AG04449 (cell line): ENCODE results near the gene PIAS1.
A peak's percentile ranks its signal among the peaks of the same experiment; 100 is the strongest.

Experiments used
- CTCF ChIA-PET: fragments of 350-600 bp; formaldehyde crosslinking; extraction: SDS; loops from one replicate; lab custom pipeline; 2021; ENCODE audit warnings: antibody characterized with exemption; lab: Yijun Ruan, JAX
- POLR2A ChIA-PET: fragments of 400-600, 350-600 bp; formaldehyde crosslinking; extraction: SDS; loops from one replicate; lab custom pipeline; 2020; ENCODE audit warnings: antibody characterized with exemption, inconsistent platforms; lab: Yijun Ruan, JAX
- DNase-seq: peaks from one replicate; pipeline ENCODE4 v3.0.0-alpha.2; 2010; ENCODE audit warnings: low read depth, low spot score
- H3K4me3 ChIP-seq: 2 replicates; pipeline ENCODE4 v1.5.1; 2011; ENCODE audit warnings: low read depth, mild to moderate bottlenecking, control low read depth, low read length
- CTCF ChIP-seq: IDR thresholded peaks from one replicate; pipeline ENCODE4 v1.5.1; 2011; ENCODE audit warnings: mild to moderate bottlenecking, moderate library complexity, low read length, control low read depth, inconsistent platforms; ENCODE audit not compliant: insufficient read depth; ENCODE audit errors: missing control alignments

Gene PIAS1

GRCh38 chr15:68148039-68148438, 93.9 kb downstream of the PIAS1 start:
- POLR2A ChIA-PET = no interaction called here
- no peak overlapping the region for H3K4me3 ChIP-seq
- no peak for TF ChIP-seq CTCF
- DNase-seq = no peak
- CTCF ChIA-PET = interaction anchor here (1.1 kb wide), 1 partner anchor 284 kb away, joined by 3 read pairs; no protein-coding TSS in a partner anchor

DNA sequence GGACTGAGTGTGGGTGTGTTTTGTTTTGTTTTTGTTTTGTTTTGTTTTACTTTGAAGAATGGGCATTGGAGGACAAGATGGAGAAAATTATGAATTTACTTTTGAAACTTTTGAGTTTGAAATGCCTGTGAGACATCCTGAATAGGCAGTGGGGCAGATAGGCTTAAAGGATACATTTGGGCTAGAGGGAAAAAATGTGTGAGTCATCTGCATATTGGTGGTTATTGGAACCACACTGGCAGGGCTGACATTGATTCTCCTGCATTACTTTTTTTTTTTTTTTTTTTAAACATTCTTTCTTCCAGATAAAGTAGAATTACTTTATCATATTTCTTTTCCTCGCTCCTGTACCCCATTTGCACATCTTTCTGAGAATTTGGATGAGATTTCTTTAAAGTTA, 94.9 kb downstream of the PIAS1 start:
- TF ChIP-seq CTCF = no peak
- CTCF ChIA-PET = interaction anchor here (1.1 to 1.8 kb wide), 3 partner anchors 36 to 286 kb away, joined by 3 to 15 read pairs (median 3); no protein-coding TSS in a partner anchor
- no peak for DNase-seq
- no peak overlapping the region for H3K4me3 ChIP-seq
- POLR2A ChIA-PET = no interaction called here

DNA sequence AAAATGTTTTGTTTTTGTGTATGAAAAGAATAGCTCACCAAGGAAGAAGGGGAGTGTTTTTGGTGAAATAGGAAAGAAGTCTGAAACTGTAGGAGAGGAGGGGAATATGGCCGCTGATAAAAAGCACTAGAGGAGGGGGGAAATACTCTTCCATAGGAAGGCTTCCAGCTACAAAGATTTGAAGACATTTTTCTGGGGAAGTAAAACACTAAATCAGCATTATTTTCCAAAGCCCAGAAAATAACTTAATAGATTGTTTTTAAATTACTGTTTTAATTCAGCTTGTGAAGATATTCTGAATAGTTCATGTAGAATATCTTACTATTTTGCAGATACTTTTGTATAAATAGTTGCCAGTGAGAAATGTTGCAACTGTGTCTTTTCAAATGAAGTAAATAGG, 96.1 kb downstream of the PIAS1 start:
- ChIA-PET CTCF (interaction anchor here (1.1 to 1.8 kb wide), 2 partner anchors 37 to 287 kb away, joined by 3 to 15 read pairs; no protein-coding TSS in a partner anchor), POLR2A (interaction anchor here (1.6 kb wide), 1 partner anchor 96 kb away, joined by 4 read pairs; the partner anchor contains the start of gene PIAS1)
- DNase-seq = no peak
- no peak for TF ChIP-seq CTCF
- no peak overlapping the region for H3K4me3 ChIP-seq

DNA sequence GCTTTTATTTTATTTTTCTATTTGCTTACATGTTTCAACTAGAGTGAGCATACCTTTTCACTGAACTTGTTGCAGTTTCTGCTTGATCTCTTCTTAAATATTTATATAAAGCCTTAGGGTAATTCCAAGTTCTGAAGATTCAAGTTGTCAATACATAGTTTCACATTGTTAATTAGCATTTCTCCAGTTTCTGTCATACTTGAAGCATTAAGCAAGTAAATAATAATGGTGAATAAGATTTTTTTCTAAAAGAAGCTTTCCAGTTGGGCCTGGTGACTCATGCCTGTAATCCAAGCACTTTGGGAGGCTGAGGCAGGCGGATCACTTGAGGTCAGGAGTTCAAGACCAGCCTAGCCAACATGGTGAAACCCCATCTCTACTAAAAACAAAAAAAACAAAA, 97.2 kb downstream of the PIAS1 start:
- DNase-seq = no peak
- no peak for TF ChIP-seq CTCF
- CTCF ChIA-PET = interaction anchor here (1.3 to 8.6 kb wide), 4 partner anchors 32 to 313 kb away, joined by 3 to 212 read pairs (median 5); no protein-coding TSS in a partner anchor
- POLR2A ChIA-PET = interaction anchor here (1.6 kb wide), 1 partner anchor 97 kb away, joined by 4 read pairs; the partner anchor contains the start of gene PIAS1
- H3K4me3 ChIP-seq = no peak overlapping the region

GRCh38 chr15:68152342-68152741, 98.2 kb downstream of the PIAS1 start:
- POLR2A ChIA-PET = no interaction called here
- no peak for TF ChIP-seq CTCF
- CTCF ChIA-PET = interaction anchor here (1.1 to 8.6 kb wide), 10 partner anchors 8 to 320 kb away, joined by 3 to 212 read pairs (median 4); no protein-coding TSS in a partner anchor
- H3K4me3 ChIP-seq = no peak overlapping the region
- DNase-seq = no peak

DNA sequence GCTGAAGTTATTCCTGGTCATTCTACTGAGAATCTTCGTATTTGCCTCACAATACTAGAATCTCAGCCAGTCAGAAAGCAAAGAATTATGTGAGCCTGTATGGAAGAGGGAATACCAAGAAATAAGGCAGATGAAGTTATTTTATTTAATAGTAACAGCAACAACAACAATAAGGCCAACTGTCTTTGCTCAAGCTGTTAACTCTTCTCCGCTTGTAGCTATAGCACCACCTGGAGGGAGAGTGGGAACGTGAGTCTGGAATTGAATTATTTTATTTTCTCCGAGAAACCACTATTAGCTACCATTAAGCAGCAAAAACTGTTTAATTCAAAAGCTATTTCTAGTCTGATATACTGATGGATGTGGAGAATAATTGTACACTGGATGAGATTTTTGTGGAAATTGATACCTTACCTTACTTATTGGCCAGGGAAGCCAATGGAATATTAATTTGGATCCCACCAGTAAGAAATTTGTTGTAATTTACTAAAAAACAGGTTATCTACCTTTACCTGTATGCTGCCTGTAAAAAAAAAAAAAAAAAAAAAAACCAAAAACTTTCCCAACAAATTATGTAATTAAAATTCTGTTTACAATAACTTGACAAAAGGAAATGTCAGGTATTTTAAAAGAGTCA, 100.9 kb downstream of the PIAS1 start:
- DNase-seq = no peak
- peak; percentile 65 for TF ChIP-seq CTCF
- ChIA-PET CTCF (interaction anchor here (0.5 to 8.6 kb wide), 39 partner anchors 8 to 314 kb away, joined by 3 to 212 read pairs (median 4); no protein-coding TSS in a partner anchor), POLR2A (no interaction called here)
- no peak overlapping the region for H3K4me3 ChIP-seq
